HEK293 (cell line): ENCODE measurements around the gene EXOC1.

Experiments
- CTCF ChIA-PET: fragments of 350-600 bp; formaldehyde crosslinking; extraction: SDS; loops from one replicate; lab custom pipeline; 2021; ENCODE audit warnings: antibody characterized with exemption; lab: Yijun Ruan, JAX
- POLR2A ChIA-PET: fragments of 300-600 bp; formaldehyde crosslinking; extraction: SDS; loops from one replicate; lab custom pipeline; 2020; ENCODE audit warnings: antibody characterized with exemption, inconsistent platforms; lab: Yijun Ruan, JAX
- H3K27ac ChIP-seq: fragments of 200-500 bp; sonication (Bioruptor generic); 2 replicates; pipeline ENCODE4 v1.5.1; 2014; ENCODE audit warnings: low read depth, low read length, control low read depth, inconsistent platforms; ENCODE audit errors: extremely low read depth
- H3K36me3 ChIP-seq, 2 experiments: fragments of 200-500 bp in 1 of 2; sonication (Bioruptor generic) in 1 of 2; 1 replicate in 1 of 2; 2 replicates in 1 of 2; pipeline ENCODE4 v1.5.1; 2014 to 2017; ENCODE audit warnings: inconsistent platforms in 2 of 2, low read length in 2 of 2; ENCODE audit not compliant: control insufficient read depth in 2 of 2, insufficient read depth in 1 of 2
- H3K4me1 ChIP-seq: fragments of 200-500 bp; sonication (Bioruptor generic); 2 replicates; pipeline ENCODE4 v1.5.1; 2014; ENCODE audit warnings: mild to moderate bottlenecking, low read length, inconsistent platforms; ENCODE audit not compliant: control insufficient read depth, insufficient read depth
- H3K4me3 ChIP-seq: 2 replicates; pipeline ENCODE4 v1.5.1; 2011; ENCODE audit warnings: low read depth, mild to moderate bottlenecking, control low read depth, low read length, moderate library complexity
- H3K9me3 ChIP-seq: fragments of 200-500 bp; sonication (Bioruptor generic); 2 replicates; pipeline ENCODE4 v1.5.1; 2014; ENCODE audit warnings: low read depth, low read length, inconsistent platforms; ENCODE audit not compliant: control insufficient read depth, insufficient read depth
- BCL11A ChIP-seq: fragments of 450-650 bp; formaldehyde crosslinking; IDR thresholded peaks from 2 replicates; pipeline ENCODE4 v1.5.1; 2016; ENCODE audit warnings: low read depth, missing biosample characterization, missing genetic modification characterization
- RBAK ChIP-seq: fragments of 450-650 bp; formaldehyde crosslinking; IDR thresholded peaks from 2 replicates; pipeline ENCODE4 v1.5.1; 2016; ENCODE audit warnings: missing biosample characterization, missing genetic modification characterization
- REPIN1 ChIP-seq: fragments of 450-650 bp; formaldehyde crosslinking; IDR thresholded peaks from 2 replicates; pipeline ENCODE4 v1.5.1; 2017; ENCODE audit warnings: missing biosample characterization, missing genetic modification characterization, low read depth
- SP3 ChIP-seq: fragments of 450-650 bp; formaldehyde crosslinking; IDR thresholded peaks from 2 replicates; pipeline ENCODE4 v1.5.1; 2016; ENCODE audit warnings: missing biosample characterization, missing genetic modification characterization
- WT1 ChIP-seq: fragments of 450-650 bp; formaldehyde crosslinking; IDR thresholded peaks from 2 replicates; pipeline ENCODE4 v1.5.1; 2016; ENCODE audit warnings: missing biosample characterization, missing genetic modification characterization
- ZFP37 ChIP-seq: fragments of 450-650 bp; formaldehyde crosslinking; IDR thresholded peaks from 2 replicates; pipeline ENCODE4 v1.5.1; 2016; ENCODE audit warnings: missing biosample characterization, missing genetic modification characterization
- ZIC2 ChIP-seq: fragments of 450-650 bp; formaldehyde crosslinking; IDR thresholded peaks from 2 replicates; pipeline ENCODE4 v1.5.1; 2016; ENCODE audit warnings: missing biosample characterization, missing genetic modification characterization
- ZNF169 ChIP-seq: fragments of 450-650 bp; formaldehyde crosslinking; IDR thresholded peaks from 2 replicates; pipeline ENCODE4 v1.5.1; 2016; ENCODE audit warnings: missing biosample characterization, missing genetic modification characterization
- ZNF174 ChIP-seq: fragments of 450-650 bp; formaldehyde crosslinking; IDR thresholded peaks from 2 replicates; pipeline ENCODE4 v1.5.0; 2017; ENCODE audit warnings: missing biosample characterization, mild to moderate bottlenecking, missing genetic modification characterization
- ZNF214 ChIP-seq: fragments of 450-650 bp; formaldehyde crosslinking; IDR thresholded peaks from 2 replicates; pipeline ENCODE4 v1.5.1; 2017; ENCODE audit warnings: missing biosample characterization, mild to moderate bottlenecking, missing genetic modification characterization, borderline replicate concordance
- ZNF274 ChIP-seq, 2 experiments: fragments of 200-500 bp in 1 of 2; fragments of 450-650 bp in 1 of 2; sonication (Bioruptor generic) in 1 of 2; formaldehyde crosslinking in 1 of 2; IDR thresholded peaks; 2 replicates each; pipeline versions ENCODE4 v1.5.1 to v1.6.1; 2014 to 2016; ENCODE audit warnings: borderline replicate concordance in 1 of 2, inconsistent platforms in 1 of 2, low read length in 1 of 2, missing biosample characterization in 1 of 2, missing genetic modification characterization in 1 of 2
- ZNF366 ChIP-seq: fragments of 450-650 bp; formaldehyde crosslinking; conservative IDR thresholded peaks from 2 replicates; pipeline ENCODE4 v1.5.1; 2016; ENCODE audit warnings: missing biosample characterization, missing genetic modification characterization
- ZNF510 ChIP-seq: fragments of 450-650 bp; formaldehyde crosslinking; IDR thresholded peaks from 2 replicates; pipeline ENCODE4 v1.5.1; 2018; ENCODE audit warnings: mild to moderate bottlenecking, missing genetic modification characterization, missing biosample characterization; ENCODE audit not compliant: insufficient replicate concordance
- ZNF514 ChIP-seq: fragments of 450-650 bp; formaldehyde crosslinking; IDR thresholded peaks from 2 replicates; pipeline ENCODE4 v1.5.1; 2016; ENCODE audit warnings: missing biosample characterization, missing genetic modification characterization
- ZNF521 ChIP-seq: fragments of 450-650 bp; formaldehyde crosslinking; IDR thresholded peaks from 2 replicates; pipeline ENCODE4 v1.5.1; 2017; ENCODE audit warnings: missing biosample characterization, mild to moderate bottlenecking, missing genetic modification characterization
- ZNF560 ChIP-seq: fragments of 450-650 bp; formaldehyde crosslinking; IDR thresholded peaks from 2 replicates; pipeline ENCODE4 v1.5.1; 2017; ENCODE audit warnings: missing biosample characterization, missing genetic modification characterization, borderline replicate concordance
- ZNF707 ChIP-seq: fragments of 450-650 bp; formaldehyde crosslinking; IDR thresholded peaks from 2 replicates; pipeline ENCODE4 v1.5.1; 2016; ENCODE audit warnings: missing biosample characterization, missing genetic modification characterization
- ZNF791 ChIP-seq: fragments of 450-650 bp; formaldehyde crosslinking; IDR thresholded peaks from 2 replicates; pipeline ENCODE4 v1.5.1; 2016; ENCODE audit warnings: missing biosample characterization, missing genetic modification characterization
- ZNF843 ChIP-seq: fragments of 450-650 bp; formaldehyde crosslinking; IDR thresholded peaks from 2 replicates; pipeline ENCODE4 v1.5.1; 2016; ENCODE audit warnings: missing biosample characterization, missing genetic modification characterization
- ZSCAN18 ChIP-seq: fragments of 450-650 bp; formaldehyde crosslinking; IDR thresholded peaks from 2 replicates; pipeline ENCODE4 v1.5.1; 2016; ENCODE audit warnings: missing biosample characterization, missing genetic modification characterization
- TF ChIP-seq, protein P1 (sequence below): fragments of 450-650 bp; formaldehyde crosslinking; IDR thresholded peaks from 2 replicates; pipeline ENCODE4 v1.5.1; 2016; ENCODE audit warnings: missing biosample characterization, missing genetic modification characterization, low read depth
- TF ChIP-seq, protein P2 (sequence below): fragments of 450-650 bp; formaldehyde crosslinking; IDR thresholded peaks from 2 replicates; pipeline ENCODE4 v1.5.1; 2016; ENCODE audit warnings: missing biosample characterization, missing genetic modification characterization
- TF ChIP-seq, protein P3 (sequence below): fragments of 450-650 bp; formaldehyde crosslinking; IDR thresholded peaks from 2 replicates; pipeline ENCODE4 v1.5.1; 2017; ENCODE audit warnings: missing biosample characterization, missing genetic modification characterization
- TF ChIP-seq, protein P4 (sequence below): fragments of 450-650 bp; formaldehyde crosslinking; IDR thresholded peaks from 2 replicates; pipeline ENCODE4 v1.5.0; 2017; ENCODE audit warnings: missing biosample characterization, missing genetic modification characterization, borderline replicate concordance

EXOC1 gene

GRCh38 chr4:55906323-55906722 is 52.9 kb downstream of the EXOC1 start (continued):
- no peak for TF ChIP-seq ZSCAN18
- no peak for TF ChIP-seq ZNF169 (tag by site-specific recombination)
- TF ChIP-seq ZNF707 (tag by site-specific recombination) = no peak
- no peak for TF ChIP-seq ZNF843
- no peak for TF ChIP-seq REPIN1 (tag by site-specific recombination)
- no peak for TF ChIP-seq ZNF514 (tag by site-specific recombination)
- TF ChIP-seq, protein P1, sequence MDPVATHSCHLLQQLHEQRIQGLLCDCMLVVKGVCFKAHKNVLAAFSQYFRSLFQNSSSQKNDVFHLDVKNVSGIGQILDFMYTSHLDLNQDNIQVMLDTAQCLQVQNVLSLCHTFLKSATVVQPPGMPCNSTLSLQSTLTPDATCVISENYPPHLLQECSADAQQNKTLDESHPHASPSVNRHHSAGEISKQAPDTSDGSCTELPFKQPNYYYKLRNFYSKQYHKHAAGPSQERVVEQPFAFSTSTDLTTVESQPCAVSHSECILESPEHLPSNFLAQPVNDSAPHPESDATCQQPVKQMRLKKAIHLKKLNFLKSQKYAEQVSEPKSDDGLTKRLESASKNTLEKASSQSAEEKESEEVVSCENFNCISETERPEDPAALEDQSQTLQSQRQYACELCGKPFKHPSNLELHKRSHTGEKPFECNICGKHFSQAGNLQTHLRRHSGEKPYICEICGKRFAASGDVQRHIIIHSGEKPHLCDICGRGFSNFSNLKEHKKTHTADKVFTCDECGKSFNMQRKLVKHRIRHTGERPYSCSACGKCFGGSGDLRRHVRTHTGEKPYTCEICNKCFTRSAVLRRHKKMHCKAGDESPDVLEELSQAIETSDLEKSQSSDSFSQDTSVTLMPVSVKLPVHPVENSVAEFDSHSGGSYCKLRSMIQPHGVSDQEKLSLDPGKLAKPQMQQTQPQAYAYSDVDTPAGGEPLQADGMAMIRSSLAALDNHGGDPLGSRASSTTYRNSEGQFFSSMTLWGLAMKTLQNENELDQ (tag by site-specific recombination) = no peak
- TF ChIP-seq, protein P2, sequence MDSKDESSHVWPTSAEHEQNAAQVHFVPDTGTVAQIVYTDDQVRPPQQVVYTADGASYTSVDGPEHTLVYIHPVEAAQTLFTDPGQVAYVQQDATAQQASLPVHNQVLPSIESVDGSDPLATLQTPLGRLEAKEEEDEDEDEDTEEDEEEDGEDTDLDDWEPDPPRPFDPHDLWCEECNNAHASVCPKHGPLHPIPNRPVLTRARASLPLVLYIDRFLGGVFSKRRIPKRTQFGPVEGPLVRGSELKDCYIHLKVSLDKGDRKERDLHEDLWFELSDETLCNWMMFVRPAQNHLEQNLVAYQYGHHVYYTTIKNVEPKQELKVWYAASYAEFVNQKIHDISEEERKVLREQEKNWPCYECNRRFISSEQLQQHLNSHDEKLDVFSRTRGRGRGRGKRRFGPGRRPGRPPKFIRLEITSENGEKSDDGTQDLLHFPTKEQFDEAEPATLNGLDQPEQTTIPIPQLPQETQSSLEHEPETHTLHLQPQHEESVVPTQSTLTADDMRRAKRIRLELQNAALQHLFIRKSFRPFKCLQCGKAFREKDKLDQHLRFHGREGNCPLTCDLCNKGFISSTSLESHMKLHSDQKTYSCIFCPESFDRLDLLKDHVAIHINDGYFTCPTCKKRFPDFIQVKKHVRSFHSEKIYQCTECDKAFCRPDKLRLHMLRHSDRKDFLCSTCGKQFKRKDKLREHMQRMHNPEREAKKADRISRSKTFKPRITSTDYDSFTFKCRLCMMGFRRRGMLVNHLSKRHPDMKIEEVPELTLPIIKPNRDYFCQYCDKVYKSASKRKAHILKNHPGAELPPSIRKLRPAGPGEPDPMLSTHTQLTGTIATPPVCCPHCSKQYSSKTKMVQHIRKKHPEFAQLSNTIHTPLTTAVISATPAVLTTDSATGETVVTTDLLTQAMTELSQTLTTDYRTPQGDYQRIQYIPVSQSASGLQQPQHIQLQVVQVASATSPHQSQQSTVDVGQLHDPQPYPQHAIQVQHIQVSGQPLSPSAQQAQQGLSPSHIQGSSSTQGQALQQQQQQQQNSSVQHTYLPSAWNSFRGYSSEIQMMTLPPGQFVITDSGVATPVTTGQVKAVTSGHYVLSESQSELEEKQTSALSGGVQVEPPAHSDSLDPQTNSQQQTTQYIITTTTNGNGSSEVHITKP (tag by site-specific recombination) = no peak
- TF ChIP-seq ZNF521 (tag by site-specific recombination) = no peak

- POLR2A ChIA-PET = no interaction called here
- CTCF ChIA-PET = no interaction called here
- H3K36me3 ChIP-seq = peaks cover 0 to 15% of the 10 kb centered on the region in 2 experiments; a peak in 1 of 3 replicates
- H3K4me3 ChIP-seq = no peak overlapping the region
- no peaks in the 10 kb centered on the region for H3K9me3 ChIP-seq
- no peaks in the 10 kb centered on the region for H3K4me1 ChIP-seq
- no peak overlapping the region for H3K27ac ChIP-seq
- TF ChIP-seq ZIC2 (no peak), ZNF174 (tag by site-specific recombination) (no peak), RBAK (tag by site-specific recombination) (no peak), ZSCAN18 (no peak), ZNF274 (IDR thresholded peaks at IDR 0.05; ENCODE audit: low read length) (no peak), ZNF274 (tag by site-specific recombination; IDR thresholded peaks at IDR 0.05; ENCODE audit: borderline replicate concordance) (no peak), ZFP37 (no peak), REPIN1 (tag by site-specific recombination) (no peak), BCL11A (tag by site-specific recombination) (no peak), ZNF791 (no peak), ZNF214 (tag by site-specific recombination) (no peak), WT1 (tag by site-specific recombination) (no peak), ZNF560 (tag by site-specific recombination) (no peak), ZNF366 (no peak), SP3 (tag by site-specific recombination) (no peak), ZNF510 (tag by site-specific recombination) (no peak)
- TF ChIP-seq, protein P3, sequence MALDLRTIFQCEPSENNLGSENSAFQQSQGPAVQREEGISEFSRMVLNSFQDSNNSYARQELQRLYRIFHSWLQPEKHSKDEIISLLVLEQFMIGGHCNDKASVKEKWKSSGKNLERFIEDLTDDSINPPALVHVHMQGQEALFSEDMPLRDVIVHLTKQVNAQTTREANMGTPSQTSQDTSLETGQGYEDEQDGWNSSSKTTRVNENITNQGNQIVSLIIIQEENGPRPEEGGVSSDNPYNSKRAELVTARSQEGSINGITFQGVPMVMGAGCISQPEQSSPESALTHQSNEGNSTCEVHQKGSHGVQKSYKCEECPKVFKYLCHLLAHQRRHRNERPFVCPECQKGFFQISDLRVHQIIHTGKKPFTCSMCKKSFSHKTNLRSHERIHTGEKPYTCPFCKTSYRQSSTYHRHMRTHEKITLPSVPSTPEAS (tag by site-specific recombination) = no peak
- TF ChIP-seq, protein P4, sequence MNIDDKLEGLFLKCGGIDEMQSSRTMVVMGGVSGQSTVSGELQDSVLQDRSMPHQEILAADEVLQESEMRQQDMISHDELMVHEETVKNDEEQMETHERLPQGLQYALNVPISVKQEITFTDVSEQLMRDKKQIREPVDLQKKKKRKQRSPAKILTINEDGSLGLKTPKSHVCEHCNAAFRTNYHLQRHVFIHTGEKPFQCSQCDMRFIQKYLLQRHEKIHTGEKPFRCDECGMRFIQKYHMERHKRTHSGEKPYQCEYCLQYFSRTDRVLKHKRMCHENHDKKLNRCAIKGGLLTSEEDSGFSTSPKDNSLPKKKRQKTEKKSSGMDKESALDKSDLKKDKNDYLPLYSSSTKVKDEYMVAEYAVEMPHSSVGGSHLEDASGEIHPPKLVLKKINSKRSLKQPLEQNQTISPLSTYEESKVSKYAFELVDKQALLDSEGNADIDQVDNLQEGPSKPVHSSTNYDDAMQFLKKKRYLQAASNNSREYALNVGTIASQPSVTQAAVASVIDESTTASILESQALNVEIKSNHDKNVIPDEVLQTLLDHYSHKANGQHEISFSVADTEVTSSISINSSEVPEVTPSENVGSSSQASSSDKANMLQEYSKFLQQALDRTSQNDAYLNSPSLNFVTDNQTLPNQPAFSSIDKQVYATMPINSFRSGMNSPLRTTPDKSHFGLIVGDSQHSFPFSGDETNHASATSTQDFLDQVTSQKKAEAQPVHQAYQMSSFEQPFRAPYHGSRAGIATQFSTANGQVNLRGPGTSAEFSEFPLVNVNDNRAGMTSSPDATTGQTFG (tag by site-specific recombination) = no peak
Observed at GRCh38 chr4:55906989-55907388, 53.5 kb downstream of the EXOC1 start.
